GM12878 (cell line): Measurements from ENCODE around the gene GOPC.

Experiments
- CBX3 ChIP-seq: fragments of 200-600 bp; sonication (generic); IDR thresholded peaks from 2 replicates; pipeline ENCODE4 v1.6.1; 2016; ENCODE audit warnings: low read depth, borderline replicate concordance
- HCFC1 ChIP-seq: fragments of 150-350 bp; IDR thresholded peaks from 2 replicates; pipeline ENCODE4 v1.6.1; 2014; ENCODE audit warnings: low read length
- NBN ChIP-seq: fragments of 450-650 bp; IDR thresholded peaks from 2 replicates; pipeline ENCODE4 v1.6.1; 2016
- RAD51 ChIP-seq: fragments of 450-650 bp; IDR thresholded peaks from 2 replicates; pipeline ENCODE4 v1.6.1; 2016; ENCODE audit warnings: moderate library complexity, mild to moderate bottlenecking, inconsistent platforms

DNA sequence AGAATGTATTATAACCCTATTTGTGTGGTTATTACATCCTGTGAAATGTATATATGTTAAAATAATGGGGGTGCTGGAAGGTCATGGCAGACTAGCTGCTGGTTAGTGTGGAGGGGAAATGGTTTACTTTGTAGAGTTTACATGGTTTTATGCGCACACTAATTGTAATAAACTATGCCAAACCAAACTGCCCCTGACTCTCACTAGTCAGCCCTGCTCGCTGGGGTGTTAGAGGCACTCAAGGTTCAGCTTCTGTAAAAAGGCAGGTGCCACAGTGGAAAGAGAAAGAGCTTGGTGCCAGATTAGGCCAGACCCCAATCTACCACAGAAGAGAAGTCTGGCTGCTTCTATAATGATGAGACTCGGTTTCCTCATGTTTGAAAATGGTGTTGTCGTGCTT, 52.7 kb downstream of the GOPC start:
- TF ChIP-seq RAD51, result no peak
- no peak for TF ChIP-seq NBN
- TF ChIP-seq HCFC1, result no peak
- TF ChIP-seq CBX3, result no peak
